Large intestine (tissue), 3 donors: Measurements from ENCODE around the gene NFKBIE. TPM values are rescaled to one million over a fixed set of nuclear protein-coding genes. Genes with fewer than 3 reads are reported as not detected.

ENCODE experiments used
- DNase-seq, 2 donors: peaks; one replicate each; pipeline versions ENCODE4 v3.0.0 to v3.0.0-alpha.2; 2013
- H3K27ac ChIP-seq: one replicate; pipeline ENCODE4 v1.5.1; 2013; ENCODE audit warnings: low read length
- H3K27me3 ChIP-seq: 2 replicates; pipeline ENCODE4 v1.6.1; 2013; ENCODE audit warnings: low read length; ENCODE audit not compliant: control insufficient read depth, insufficient read depth
- H3K36me3 ChIP-seq: 2 replicates; pipeline ENCODE4 v1.6.1; 2013; ENCODE audit warnings: low read length; ENCODE audit not compliant: control insufficient read depth, insufficient read depth
- H3K4me1 ChIP-seq: one replicate; pipeline ENCODE4 v1.6.1; 2013; ENCODE audit warnings: low read length; ENCODE audit not compliant: control insufficient read depth, insufficient read depth
- H3K4me3 ChIP-seq: one replicate; pipeline ENCODE4 v1.5.1; 2013; ENCODE audit warnings: low read length
- H3K9me3 ChIP-seq: one replicate; pipeline ENCODE4 v1.6.1; 2013; ENCODE audit warnings: mild to moderate bottlenecking, low read depth, low read length, moderate library complexity; ENCODE audit not compliant: control insufficient read depth
- WGBS: methylation state at CpG from one replicate; pipeline ENCODE4 v1.1.5; 2013; ENCODE audit warnings: low lambda C conversion rate; ENCODE audit not compliant: insufficient coverage; 5-methylcytosine and 5-hydroxymethylcytosine counted together
- polyA plus RNA-seq: library from polyadenylated mRNA; unstranded; fragments of 120-200 nt; gene quantifications from one replicate; pipeline ENCODE4 v1.2.1, GENCODE V29; 2013

Gene NFKBIE
- polyA plus RNA-seq, 1 donor: 10.5 TPM

GRCh38 chr6:44284121-44284520 lies 18.8 kb upstream of the NFKBIE start:
- H3K4me3 ChIP-seq: no peak overlapping the region
- H3K27me3 ChIP-seq: peaks cover 47% of the 10 kb centered on the region
- no peak for DNase-seq
- no peaks in the 10 kb centered on the region for H3K4me1 ChIP-seq
- no peaks in the 10 kb centered on the region for H3K9me3 ChIP-seq
- no peak overlapping the region for H3K27ac ChIP-seq
- H3K36me3 ChIP-seq: no peaks in the 10 kb centered on the region
- WGBS: 83% methylated on average over 1 of the region's 2 CpGs

- no peak overlapping the region for H3K27ac ChIP-seq
- peaks cover 77% of the 10 kb centered on the region for H3K27me3 ChIP-seq
- peaks cover 9% of the 10 kb centered on the region for H3K9me3 ChIP-seq
- H3K36me3 ChIP-seq: no peaks in the 10 kb centered on the region
- H3K4me1 ChIP-seq: peaks cover 5% of the 10 kb centered on the region
- WGBS: no CpG with 5 or more reads among the region's 9 CpGs
- H3K4me3 ChIP-seq: no peak overlapping the region
- no peak for DNase-seq
Observed at GRCh38 chr6:44278774-44279697, 13.7 kb upstream of the NFKBIE start.

GRCh38 chr6:44278315-44278714 lies 13.0 kb upstream of the NFKBIE start:
- peaks cover 80% of the 10 kb centered on the region for H3K27me3 ChIP-seq
- H3K9me3 ChIP-seq: peaks cover 9% of the 10 kb centered on the region
- H3K27ac ChIP-seq: no peak overlapping the region
- WGBS: no CpG with 5 or more reads among the region's 3 CpGs
- peaks cover 5% of the 10 kb centered on the region for H3K4me1 ChIP-seq
- DNase-seq: no peak
- H3K36me3 ChIP-seq: no peaks in the 10 kb centered on the region
- no peak overlapping the region for H3K4me3 ChIP-seq

- no peak overlapping the region for H3K4me3 ChIP-seq
- H3K4me1 ChIP-seq: peaks cover 5% of the 10 kb centered on the region
- H3K9me3 ChIP-seq: peaks cover 9% of the 10 kb centered on the region
- no peaks in the 10 kb centered on the region for H3K36me3 ChIP-seq
- no peak overlapping the region for H3K27ac ChIP-seq
- DNase-seq: no peak
- WGBS: no CpG with 5 or more reads among the region's 7 CpGs
- peaks cover 83% of the 10 kb centered on the region for H3K27me3 ChIP-seq
Observed at GRCh38 chr6:44277763-44278162, 12.4 kb upstream of the NFKBIE start.

GRCh38 chr6:44276667-44277640 lies 11.6 kb upstream of the NFKBIE start:
- Histone ChIP-seq H3K27ac (no peak overlapping the region), H3K9me3 (peaks cover 9% of the 10 kb centered on the region), H3K4me1 (peaks cover 5% of the 10 kb centered on the region), H3K27me3 (peaks cover 85% of the 10 kb centered on the region), H3K4me3 (no peak overlapping the region), H3K36me3 (no peaks in the 10 kb centered on the region)
- DNase-seq: no peak
- WGBS: no CpG with 5 or more reads among the region's 23 CpGs

GRCh38 chr6:44275749-44276648 lies 10.6 kb upstream of the NFKBIE start:
- no CpG with 5 or more reads among the region's 109 CpGs for WGBS
- Histone ChIP-seq H3K4me1 (peaks cover 5% of the 10 kb centered on the region), H3K36me3 (no peaks in the 10 kb centered on the region), H3K4me3 (no peak overlapping the region), H3K27ac (no peak overlapping the region), H3K27me3 (peaks cover 93% of the 10 kb centered on the region), H3K9me3 (peaks cover 9% of the 10 kb centered on the region)
- DNase-seq: peak in 1 of 2 donors; percentile 49

- H3K27me3 ChIP-seq: peaks cover 89% of the 10 kb centered on the region
- peaks cover 5% of the 10 kb centered on the region for H3K4me1 ChIP-seq
- no CpG with 5 or more reads among the region's 59 CpGs for WGBS
- H3K4me3 ChIP-seq: no peak overlapping the region
- no peaks in the 10 kb centered on the region for H3K36me3 ChIP-seq
- no peak overlapping the region for H3K27ac ChIP-seq
- no peak for DNase-seq
- peaks cover 9% of the 10 kb centered on the region for H3K9me3 ChIP-seq
Observed at GRCh38 chr6:44275271-44275748, 10.0 kb upstream of the NFKBIE start.

- DNase-seq: no peak
- Histone ChIP-seq H3K27ac (no peak overlapping the region), H3K36me3 (no peaks in the 10 kb centered on the region), H3K27me3 (peaks cover 89% of the 10 kb centered on the region), H3K4me1 (peaks cover 5% of the 10 kb centered on the region), H3K9me3 (peaks cover 9% of the 10 kb centered on the region), H3K4me3 (no peak overlapping the region)
- no CpG with 5 or more reads among the region's 1 CpG for WGBS
Observed at GRCh38 chr6:44273617-44274016, 8.3 kb upstream of the NFKBIE start.

GRCh38 chr6:44272999-44273566 lies 7.7 kb upstream of the NFKBIE start:
- no peak overlapping the region for H3K27ac ChIP-seq
- H3K36me3 ChIP-seq: no peaks in the 10 kb centered on the region
- H3K4me3 ChIP-seq: no peak overlapping the region
- H3K4me1 ChIP-seq: peaks cover 5% of the 10 kb centered on the region
- peaks cover 89% of the 10 kb centered on the region for H3K27me3 ChIP-seq
- no peak for DNase-seq
- no CpG with 5 or more reads among the region's 23 CpGs for WGBS
- H3K9me3 ChIP-seq: peaks cover 9% of the 10 kb centered on the region
